Thymus (tissue), 11 donors: ENCODE measurements around the gene CDT1. TPM values are rescaled to one million over a fixed set of nuclear protein-coding genes. Genes with fewer than 3 reads are reported as not detected.

Source experiments
- DNase-seq, 9 donors: peaks; one replicate each; pipeline ENCODE4 v3.0.0-alpha.2; 2013; ENCODE audit warnings: low spot score in 9 of 9, low read depth in 6 of 9, missing footprints in 1 of 9
- H3K27ac ChIP-seq, 2 donors: one replicate each; pipeline ENCODE4 v1.5.1; 2013; ENCODE audit warnings: control low read depth in 1 of 2, low read depth in 1 of 2, low read length in 1 of 2, mild to moderate bottlenecking in 1 of 2, moderate library complexity in 1 of 2
- H3K27me3 ChIP-seq, 2 donors: one replicate each; pipeline ENCODE4 v1.5.1; 2013; ENCODE audit warnings: low read length in 1 of 2; ENCODE audit not compliant: control insufficient read depth in 2 of 2, insufficient read depth in 1 of 2
- H3K36me3 ChIP-seq, 2 donors: one replicate each; pipeline ENCODE4 v1.5.1; 2013; ENCODE audit warnings: low read length in 1 of 2, mild to moderate bottlenecking in 1 of 2, moderate library complexity in 1 of 2; ENCODE audit not compliant: control insufficient read depth in 2 of 2, insufficient read depth in 2 of 2
- H3K4me1 ChIP-seq, 2 donors: one replicate each; pipeline ENCODE4 v1.5.1; 2013; ENCODE audit warnings: low read length in 2 of 2; ENCODE audit not compliant: control insufficient read depth in 2 of 2, insufficient read depth in 2 of 2
- H3K4me3 ChIP-seq, 2 donors: one replicate each; pipeline ENCODE4 v1.5.1; 2013; ENCODE audit warnings: low read length in 2 of 2, control low read depth in 1 of 2, mild to moderate bottlenecking in 1 of 2
- H3K9me3 ChIP-seq, 2 donors: one replicate each; pipeline ENCODE4 v1.5.1; 2013; ENCODE audit warnings: low read length in 1 of 2, mild to moderate bottlenecking in 1 of 2; ENCODE audit not compliant: control insufficient read depth in 2 of 2, insufficient read depth in 1 of 2
- WGBS: extraction: QIAGEN DNeasy Blood & Tissue Kit; methylation state at CpG from one replicate; pipeline ENCODE4 v1.1.7; 2013; 5-methylcytosine and 5-hydroxymethylcytosine counted together
- polyA plus RNA-seq: library from polyadenylated mRNA; stranded (reverse); fragments of 200-250 nt; gene quantifications from one replicate; pipeline ENCODE4 v1.2.3, GENCODE V29; 2013
- total RNA-seq: library from RNA; stranded (reverse); fragments of 120-200 nt; gene quantifications from one replicate; pipeline ENCODE4 v1.2.4, GENCODE V29; 2013
- donor health status: healthy.

Gene CDT1
- total and polyA plus RNA-seq, 2 donors = 1.4 to 11.7 TPM

GRCh38 chr16:88759245-88759975 is 44.2 kb upstream of the CDT1 start:
- H3K4me3 ChIP-seq = no peak overlapping the region
- H3K36me3 ChIP-seq = peaks cover 2 to 12% of the 10 kb centered on the region in 2 donors
- WGBS = 92% methylated on average over 26 of the region's 26 CpGs
- H3K4me1 ChIP-seq = peaks cover 0 to 29% of the 10 kb centered on the region in 2 donors
- DNase-seq = peak in 1 of 9 donors; percentile 62
- no peaks in the 10 kb centered on the region for H3K27me3 ChIP-seq
- peak overlapping the region in 1 of 2 donors; percentile 75 for H3K27ac ChIP-seq
- peaks cover 0 to 8% of the 10 kb centered on the region in 2 donors for H3K9me3 ChIP-seq

GRCh38 chr16:88759976-88760350 is 43.6 kb upstream of the CDT1 start:
- 98% methylated on average over 22 of the region's 22 CpGs for WGBS
- Histone ChIP-seq H3K36me3 (peaks cover 2 to 12% of the 10 kb centered on the region in 2 donors), H3K27ac (peak overlapping the region in 1 of 2 donors; percentile 66), H3K4me1 (peaks cover 0 to 29% of the 10 kb centered on the region in 2 donors), H3K27me3 (no peaks in the 10 kb centered on the region), H3K4me3 (no peak overlapping the region), H3K9me3 (peaks cover 0 to 8% of the 10 kb centered on the region in 2 donors)
- DNase-seq = no peak

GRCh38 chr16:88760424-88761142 is 43.0 kb upstream of the CDT1 start:
- Histone ChIP-seq H3K36me3 (peaks cover 2 to 12% of the 10 kb centered on the region in 2 donors), H3K4me3 (no peak overlapping the region), H3K9me3 (peaks cover 0 to 8% of the 10 kb centered on the region in 2 donors), H3K27me3 (no peaks in the 10 kb centered on the region), H3K27ac (no peak overlapping the region), H3K4me1 (peaks cover 0 to 29% of the 10 kb centered on the region in 2 donors)
- DNase-seq = no peak
- WGBS = 98% methylated on average over 24 of the region's 24 CpGs

GRCh38 chr16:88761143-88761534 is 42.5 kb upstream of the CDT1 start:
- H3K27me3 ChIP-seq = no peaks in the 10 kb centered on the region
- H3K36me3 ChIP-seq = peaks cover 6 to 12% of the 10 kb centered on the region in 2 donors
- H3K4me1 ChIP-seq = peaks cover 0 to 30% of the 10 kb centered on the region in 2 donors
- H3K9me3 ChIP-seq = peaks cover 0 to 8% of the 10 kb centered on the region in 2 donors
- no peak overlapping the region for H3K27ac ChIP-seq
- WGBS = 98% methylated on average over 11 of the region's 11 CpGs
- H3K4me3 ChIP-seq = no peak overlapping the region
- DNase-seq = no peak

GRCh38 chr16:88761830-88762229 is 41.8 kb upstream of the CDT1 start:
- WGBS = over 99% methylated on average over 10 of the region's 10 CpGs
- no peak for DNase-seq
- Histone ChIP-seq H3K36me3 (peaks cover 9 to 12% of the 10 kb centered on the region in 2 donors), H3K27ac (no peak overlapping the region), H3K9me3 (peaks cover 0 to 8% of the 10 kb centered on the region in 2 donors), H3K27me3 (no peaks in the 10 kb centered on the region), H3K4me3 (no peak overlapping the region), H3K4me1 (peaks cover 0 to 37% of the 10 kb centered on the region in 2 donors)

- WGBS = 95% methylated on average over 16 of the region's 16 CpGs
- no peak for DNase-seq
- H3K36me3 ChIP-seq = peaks cover 9 to 12% of the 10 kb centered on the region in 2 donors
- no peak overlapping the region for H3K27ac ChIP-seq
- peaks cover 0 to 8% of the 10 kb centered on the region in 2 donors for H3K9me3 ChIP-seq
- no peaks in the 10 kb centered on the region for H3K27me3 ChIP-seq
- H3K4me3 ChIP-seq = no peak overlapping the region
- peaks cover 0 to 37% of the 10 kb centered on the region in 2 donors for H3K4me1 ChIP-seq
Measured at GRCh38 chr16:88762258-88762870, 41.2 kb upstream of the CDT1 start.

GRCh38 chr16:88762941-88763340 is 40.6 kb upstream of the CDT1 start:
- Histone ChIP-seq H3K36me3 (peaks cover 9 to 12% of the 10 kb centered on the region in 2 donors), H3K9me3 (peaks cover 0 to 8% of the 10 kb centered on the region in 2 donors), H3K27me3 (no peaks in the 10 kb centered on the region), H3K4me3 (no peak overlapping the region), H3K4me1 (peaks cover 0 to 37% of the 10 kb centered on the region in 2 donors), H3K27ac (no peak overlapping the region)
- DNase-seq = no peak
- WGBS = 97% methylated on average over 10 of the region's 10 CpGs

- Histone ChIP-seq H3K36me3 (peaks cover 9 to 15% of the 10 kb centered on the region in 2 donors), H3K9me3 (peaks cover 0 to 4% of the 10 kb centered on the region in 2 donors), H3K4me3 (no peak overlapping the region), H3K27me3 (no peaks in the 10 kb centered on the region), H3K27ac (no peak overlapping the region), H3K4me1 (peaks cover 0 to 35% of the 10 kb centered on the region in 2 donors)
- 95% methylated on average over 14 of the region's 14 CpGs for WGBS
- no peak for DNase-seq
Measured at GRCh38 chr16:88763502-88764053, 40.0 kb upstream of the CDT1 start.
